Measurements from ENCODE around the gene OR52E8.

Gene OR52E8

DNA sequence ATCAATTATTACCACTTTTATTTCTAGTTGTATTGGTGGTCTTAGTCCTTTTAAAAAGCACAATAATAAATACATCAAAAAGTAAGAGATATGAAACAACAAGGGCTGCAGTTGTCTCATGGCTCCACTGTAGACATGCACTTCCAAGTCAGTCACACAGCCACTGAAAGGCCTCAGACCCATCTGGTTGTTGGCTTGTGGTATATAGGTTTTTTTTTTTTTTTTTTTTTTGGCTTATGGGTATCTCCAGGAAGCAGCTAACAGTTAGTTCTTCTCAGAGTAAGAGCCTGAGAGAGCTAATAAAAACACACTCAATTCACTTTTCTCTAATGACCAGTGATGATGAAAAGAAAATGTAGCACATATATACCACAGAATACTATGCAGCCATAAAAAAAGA is 9.8 kb downstream of the OR52E8 start:
- Histone ChIP-seq H3K9me3 (ENCODE audit: control insufficient read depth, low read length) (no peaks in the 10 kb centered on the region), H3K4me1 (ENCODE audit: control insufficient read depth, insufficient read depth, low read length, poor library complexity, severe bottlenecking) (no peaks in the 10 kb centered on the region)

DNA sequence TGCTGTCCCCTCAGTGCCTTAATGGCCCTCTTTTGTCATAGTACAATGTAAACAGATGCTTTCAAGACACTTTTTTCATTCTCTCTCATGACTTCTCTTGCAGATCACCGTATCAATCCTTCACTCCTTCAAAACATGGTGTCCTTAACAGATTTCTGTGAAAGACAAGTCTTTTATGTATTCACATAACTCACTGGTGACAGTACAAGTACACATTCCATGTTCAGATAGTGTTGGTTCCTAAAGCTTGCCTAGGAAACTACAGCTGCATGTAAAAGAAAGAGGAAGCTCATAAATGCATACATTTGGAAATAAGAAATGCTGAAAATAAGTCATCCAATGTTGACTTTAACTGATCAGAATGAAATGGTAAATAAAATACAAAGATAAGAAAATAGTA is 10.8 kb downstream of the OR52E8 start:
- Histone ChIP-seq H3K27ac (ENCODE audit: low read depth, low read length, severe bottlenecking) (no peak overlapping the region), H3K4me3 (ENCODE audit: extremely low read depth, insufficient read depth, low read length, poor library complexity, severe bottlenecking) (no peak overlapping the region), H3K4me1 (ENCODE audit: control insufficient read depth, insufficient read depth, low read length, poor library complexity, severe bottlenecking) (no peaks in the 10 kb centered on the region), H3K36me3 (ENCODE audit: control insufficient read depth, insufficient read depth, low read length) (no peaks in the 10 kb centered on the region), H3K9me3 (ENCODE audit: control insufficient read depth, low read length) (no peaks in the 10 kb centered on the region)
- 100% methylated on average over 1 of the region's 1 CpG; no CpG with 5 or more reads in 1 of the 2 experiments for WGBS, 2 experiments (ENCODE audit: insufficient coverage in 2 of 2)

More for the DNA sequence above, 9.8 kb downstream of the OR52E8 start:
- Histone ChIP-seq H3K36me3 (ENCODE audit: control insufficient read depth, insufficient read depth, low read length) (no peaks in the 10 kb centered on the region), H3K27ac (ENCODE audit: low read depth, low read length, severe bottlenecking) (no peak overlapping the region), H3K4me3 (ENCODE audit: extremely low read depth, insufficient read depth, low read length, poor library complexity, severe bottlenecking) (no peak overlapping the region)

DNA sequence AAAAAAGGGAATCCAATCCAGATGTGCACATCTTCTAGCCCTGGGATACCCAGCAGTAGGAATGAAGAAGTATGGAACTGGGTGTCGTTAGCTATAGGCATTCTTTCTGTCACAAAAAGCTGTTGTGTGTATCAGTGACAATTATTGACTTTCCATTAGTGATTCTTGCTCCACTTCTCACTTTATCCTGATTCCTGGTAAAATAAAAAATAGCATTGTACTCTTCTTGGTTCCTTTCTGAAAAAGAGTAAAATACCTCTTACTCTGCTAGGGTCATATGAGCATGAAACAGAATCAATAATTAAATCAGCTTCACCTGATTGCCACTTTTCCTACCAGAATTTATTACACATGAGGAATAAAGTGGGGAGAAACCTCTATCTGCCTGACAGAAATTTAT is 15.7 kb downstream of the OR52E8 start, which contains the start of gene OR52E6:
OR52E6 (minus strand) TSS at position 101 of the 400 bp plus-strand sequence; CDS start at position 101, 0 bp downstream.
- Histone ChIP-seq H3K36me3 (ENCODE audit: control insufficient read depth, insufficient read depth, low read length) (no peaks in the 10 kb centered on the region), H3K27ac (ENCODE audit: low read depth, low read length, severe bottlenecking) (no peak within 1 kb of the TSS), H3K4me3 (ENCODE audit: extremely low read depth, insufficient read depth, low read length, poor library complexity, severe bottlenecking) (no peak within 1 kb of the TSS), H3K9me3 (ENCODE audit: control insufficient read depth, low read length) (no peaks in the 10 kb centered on the region), H3K4me1 (ENCODE audit: control insufficient read depth, insufficient read depth, low read length, poor library complexity, severe bottlenecking) (no peaks in the 10 kb centered on the region)
- WGBS, 2 experiments (ENCODE audit: insufficient coverage in 2 of 2): no CpG with 5 or more reads among the region's 1 CpG

DNA sequence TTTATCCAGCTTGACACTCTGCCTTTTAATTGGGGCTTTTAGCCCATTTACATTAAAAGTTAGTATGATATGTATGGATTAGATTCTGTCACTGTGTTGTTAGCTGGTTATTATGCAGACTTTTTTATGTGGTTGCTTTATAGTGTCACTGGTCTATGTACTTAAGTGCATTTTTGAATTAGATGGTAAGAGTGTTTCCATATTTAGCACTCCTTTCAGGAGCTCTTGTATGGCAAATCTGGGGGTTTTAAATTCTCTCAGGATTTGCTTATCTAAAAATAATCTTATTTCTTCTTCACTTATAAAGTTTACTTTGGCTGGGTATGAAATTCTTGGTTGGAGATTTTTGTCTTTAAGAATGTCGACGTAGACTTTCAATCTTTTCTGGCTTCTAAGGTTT is 19.8 kb downstream of the OR52E8 start:
- whole genome bisulfite sequencing, 2 experiments (ENCODE audit: insufficient coverage in 2 of 2): no CpG with 5 or more reads among the region's 2 CpGs
- H3K27ac ChIP-seq (ENCODE audit: low read depth, low read length, severe bottlenecking): no peak overlapping the region

DNA sequence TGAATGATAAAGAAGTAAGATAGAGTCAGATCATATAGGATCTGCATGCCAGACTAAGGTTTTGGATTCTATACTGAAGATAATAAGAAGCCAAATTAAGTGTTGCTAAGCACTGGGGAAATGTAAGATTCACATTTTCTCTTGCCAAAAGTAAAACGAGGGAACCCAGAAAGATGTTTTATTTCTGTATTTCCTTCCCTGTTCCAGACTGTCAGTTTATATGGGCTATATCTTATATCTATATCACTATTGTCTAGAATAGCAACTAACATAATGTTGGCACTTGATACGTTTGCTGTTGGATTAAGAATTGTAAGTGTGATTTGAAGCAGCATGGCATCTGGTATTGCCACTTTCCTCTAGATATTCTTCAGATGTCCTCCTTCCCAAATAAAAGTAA is 24.0 kb downstream of the OR52E8 start:
- WGBS, 2 experiments (ENCODE audit: insufficient coverage in 2 of 2): no CpG with 5 or more reads among the region's 2 CpGs
- no peaks in the 10 kb centered on the region for H3K9me3 ChIP-seq (ENCODE audit: control insufficient read depth, low read length)
- H3K4me3 ChIP-seq (ENCODE audit: extremely low read depth, insufficient read depth, low read length, poor library complexity, severe bottlenecking): no peak overlapping the region
- H3K4me1 ChIP-seq (ENCODE audit: control insufficient read depth, insufficient read depth, low read length, poor library complexity, severe bottlenecking): no peaks in the 10 kb centered on the region
- H3K27ac ChIP-seq (ENCODE audit: low read depth, low read length, severe bottlenecking): no peak overlapping the region
- H3K36me3 ChIP-seq (ENCODE audit: control insufficient read depth, insufficient read depth, low read length): no peaks in the 10 kb centered on the region

More for the DNA sequence above, 19.8 kb downstream of the OR52E8 start:
- H3K4me3 ChIP-seq (ENCODE audit: extremely low read depth, insufficient read depth, low read length, poor library complexity, severe bottlenecking): no peak overlapping the region
- no peaks in the 10 kb centered on the region for H3K9me3 ChIP-seq (ENCODE audit: control insufficient read depth, low read length)
- no peaks in the 10 kb centered on the region for H3K36me3 ChIP-seq (ENCODE audit: control insufficient read depth, insufficient read depth, low read length)
- H3K4me1 ChIP-seq (ENCODE audit: control insufficient read depth, insufficient read depth, low read length, poor library complexity, severe bottlenecking): no peaks in the 10 kb centered on the region

DNA sequence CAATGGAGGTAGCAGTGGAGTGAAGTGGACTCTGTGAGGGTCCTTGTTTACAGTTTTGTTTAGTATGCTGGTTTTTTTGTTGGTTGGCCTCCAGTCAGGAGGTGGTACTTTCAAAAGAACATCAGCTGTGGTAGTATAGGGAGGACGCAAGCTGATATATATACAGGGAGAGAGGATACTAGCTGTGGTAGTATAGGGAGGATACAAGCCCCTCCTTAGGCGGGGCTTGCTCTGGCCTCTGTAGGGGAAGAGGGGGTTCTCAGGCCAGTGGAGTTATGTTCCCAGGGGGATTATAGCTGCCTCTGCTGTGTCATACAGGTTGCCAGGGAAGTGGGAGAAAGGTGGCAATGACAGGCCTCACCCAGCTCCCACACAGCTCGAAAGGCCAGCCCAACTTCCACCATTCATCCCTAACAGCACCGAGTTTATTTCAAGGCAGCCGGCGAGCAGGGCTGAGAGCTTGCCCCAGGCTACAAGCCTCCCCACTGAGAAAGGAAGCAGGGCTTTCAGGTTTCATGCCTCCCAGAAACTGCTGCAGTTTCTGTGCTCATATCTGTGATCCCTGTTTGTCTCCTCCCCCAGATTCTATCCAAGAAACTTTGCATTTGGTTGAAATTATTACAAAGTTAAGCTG is 26.2 kb downstream of the OR52E8 start:
- Histone ChIP-seq H3K27ac (ENCODE audit: low read depth, low read length, severe bottlenecking) (no peak overlapping the region), H3K36me3 (ENCODE audit: control insufficient read depth, insufficient read depth, low read length) (no peaks in the 10 kb centered on the region), H3K4me3 (ENCODE audit: extremely low read depth, insufficient read depth, low read length, poor library complexity, severe bottlenecking) (no peak overlapping the region), H3K4me1 (ENCODE audit: control insufficient read depth, insufficient read depth, low read length, poor library complexity, severe bottlenecking) (no peaks in the 10 kb centered on the region), H3K9me3 (ENCODE audit: control insufficient read depth, low read length) (no peaks in the 10 kb centered on the region)
- 42 to 100% methylated on average over 1 to 5 of the region's 6 CpGs for WGBS, 2 experiments (ENCODE audit: insufficient coverage in 2 of 2)

DNA sequence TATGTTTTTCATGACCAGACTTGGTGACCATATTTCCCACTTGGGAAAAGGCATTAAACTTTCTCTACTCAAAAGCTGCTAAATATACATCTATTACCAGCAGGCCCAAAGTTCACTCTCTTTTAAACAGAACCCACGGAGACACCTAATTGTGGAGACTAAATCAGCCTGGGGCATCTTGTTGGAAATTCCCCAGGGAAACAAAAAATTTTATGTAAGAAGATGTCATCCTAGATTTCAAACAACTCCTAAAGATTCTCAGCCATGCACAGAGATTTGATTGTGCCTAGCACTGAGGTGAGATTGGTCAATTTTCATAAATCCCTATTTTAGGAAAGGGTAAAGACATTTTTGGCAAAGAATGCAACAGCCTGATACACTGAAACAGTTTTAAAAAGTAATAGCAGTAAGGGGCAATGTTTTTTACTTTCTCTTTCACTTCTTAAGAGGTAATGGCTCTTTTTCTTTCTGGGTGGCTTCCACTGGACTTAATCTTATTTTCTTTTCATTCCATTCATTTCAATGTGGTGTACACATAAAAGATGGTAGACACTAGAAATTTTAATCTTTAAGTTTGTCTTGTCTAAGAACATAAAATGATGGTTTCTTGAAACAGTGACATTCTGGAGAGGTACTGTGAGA is 39.1 kb downstream of the OR52E8 start:
- no CpG with 5 or more reads among the region's 1 CpG for WGBS, 2 experiments (ENCODE audit: insufficient coverage in 2 of 2)

DNA sequence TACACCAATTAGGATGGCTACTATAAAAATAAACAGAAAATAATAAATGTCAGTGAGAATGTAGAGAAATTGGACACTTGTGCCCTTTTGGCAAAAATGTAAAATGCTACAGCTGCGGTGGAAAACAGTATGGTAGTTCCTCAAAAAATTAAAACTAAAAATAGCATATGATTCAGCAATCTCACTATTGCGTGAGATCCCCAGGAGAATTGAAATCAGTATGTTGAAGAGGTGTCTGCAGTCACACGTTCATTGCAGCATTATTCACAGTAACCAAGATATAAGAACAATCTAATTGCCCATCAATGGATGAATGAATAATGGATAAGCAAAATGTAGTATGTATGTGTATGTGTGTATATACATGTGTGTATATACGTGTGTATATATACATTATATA is 42.0 kb downstream of the OR52E8 start:
- Histone ChIP-seq H3K36me3 (ENCODE audit: control insufficient read depth, insufficient read depth, low read length) (no peaks in the 10 kb centered on the region), H3K4me1 (ENCODE audit: control insufficient read depth, insufficient read depth, low read length, poor library complexity, severe bottlenecking) (no peaks in the 10 kb centered on the region), H3K4me3 (ENCODE audit: extremely low read depth, insufficient read depth, low read length, poor library complexity, severe bottlenecking) (no peak overlapping the region), H3K9me3 (ENCODE audit: control insufficient read depth, low read length) (no peaks in the 10 kb centered on the region), H3K27ac (ENCODE audit: low read depth, low read length, severe bottlenecking) (no peak overlapping the region)
- WGBS, 2 experiments (ENCODE audit: insufficient coverage in 2 of 2): no CpG with 5 or more reads among the region's 4 CpGs

More for the DNA sequence above, 39.1 kb downstream of the OR52E8 start:
- Histone ChIP-seq H3K4me1 (ENCODE audit: control insufficient read depth, insufficient read depth, low read length, poor library complexity, severe bottlenecking) (no peaks in the 10 kb centered on the region), H3K36me3 (ENCODE audit: control insufficient read depth, insufficient read depth, low read length) (no peaks in the 10 kb centered on the region), H3K27ac (ENCODE audit: low read depth, low read length, severe bottlenecking) (no peak overlapping the region), H3K4me3 (ENCODE audit: extremely low read depth, insufficient read depth, low read length, poor library complexity, severe bottlenecking) (no peak overlapping the region), H3K9me3 (ENCODE audit: control insufficient read depth, low read length) (no peaks in the 10 kb centered on the region)

DNA sequence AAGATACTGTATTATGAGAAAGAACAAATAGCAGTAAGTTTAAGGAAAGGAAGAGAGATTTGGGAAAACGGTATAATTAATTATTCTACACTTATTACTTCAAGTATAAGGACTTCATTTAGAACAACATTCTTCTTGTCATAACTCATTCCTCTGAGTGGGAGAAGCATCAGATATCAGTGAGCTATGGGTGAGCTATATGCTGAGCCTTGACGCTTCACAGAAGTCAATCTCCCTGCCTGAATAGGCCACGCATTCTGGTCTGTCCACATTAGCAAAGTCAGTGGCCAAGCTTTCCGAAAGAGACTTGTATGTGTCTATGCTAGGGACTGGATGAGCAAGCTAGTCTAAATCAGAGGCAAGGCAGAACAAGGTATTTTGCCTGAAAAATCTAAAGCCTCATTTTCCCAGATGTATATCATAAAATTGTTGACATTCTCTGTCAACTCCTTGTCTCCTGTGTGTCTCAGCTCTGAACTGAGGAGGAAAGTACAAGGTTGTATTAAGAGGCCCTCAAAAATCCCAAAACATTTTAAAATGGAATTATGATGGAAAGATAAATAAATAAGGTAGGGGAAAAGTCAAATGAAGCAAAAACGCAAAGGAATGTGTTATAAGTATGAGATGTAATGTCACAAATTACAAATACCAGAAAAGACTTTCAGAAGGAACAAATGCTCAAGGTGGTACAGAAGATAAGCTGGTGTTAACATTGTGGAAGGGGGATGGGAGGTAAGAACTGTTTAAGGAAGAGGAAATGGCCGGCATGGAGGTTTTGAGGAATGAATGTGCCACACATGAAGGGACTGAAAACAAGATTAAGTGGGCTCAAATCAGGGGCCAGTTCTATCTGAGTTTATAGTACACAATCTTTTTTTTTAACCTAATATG is 47.3 kb downstream of the OR52E8 start:
- Histone ChIP-seq H3K9me3 (ENCODE audit: control insufficient read depth, low read length) (no peaks in the 10 kb centered on the region), H3K27ac (ENCODE audit: low read depth, low read length, severe bottlenecking) (no peak overlapping the region), H3K36me3 (ENCODE audit: control insufficient read depth, insufficient read depth, low read length) (no peaks in the 10 kb centered on the region), H3K4me3 (ENCODE audit: extremely low read depth, insufficient read depth, low read length, poor library complexity, severe bottlenecking) (no peak overlapping the region), H3K4me1 (ENCODE audit: control insufficient read depth, insufficient read depth, low read length, poor library complexity, severe bottlenecking) (no peaks in the 10 kb centered on the region)
- WGBS, 2 experiments (ENCODE audit: insufficient coverage in 2 of 2): 90 to 91% methylated on average over 2 to 4 of the region's 6 CpGs

DNA sequence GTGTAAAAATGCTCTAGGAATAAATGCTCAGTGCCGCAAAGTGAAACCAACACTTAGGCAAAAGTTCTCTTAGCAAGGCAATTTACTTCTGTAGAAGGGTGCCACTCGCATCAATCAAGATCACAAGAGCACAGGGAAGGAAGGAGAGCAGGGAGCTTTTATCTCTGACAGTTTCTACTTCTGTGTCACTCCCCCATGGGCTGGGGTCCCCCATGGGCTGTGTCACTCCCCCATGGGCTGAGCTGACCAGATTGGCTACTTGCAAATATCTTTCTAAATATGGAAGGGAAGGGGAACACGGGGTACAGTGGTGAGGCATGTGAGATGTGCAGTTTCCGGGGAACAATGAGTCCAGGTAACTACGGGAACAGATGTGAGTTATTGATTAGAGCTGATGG is 48.4 kb downstream of the OR52E8 start:
- no peak overlapping the region for H3K27ac ChIP-seq (ENCODE audit: low read depth, low read length, severe bottlenecking)
- 90 to 92% methylated on average over 4 to 5 of the region's 5 CpGs for WGBS, 2 experiments (ENCODE audit: insufficient coverage in 2 of 2)
- no peaks in the 10 kb centered on the region for H3K9me3 ChIP-seq (ENCODE audit: control insufficient read depth, low read length)
- H3K4me3 ChIP-seq (ENCODE audit: extremely low read depth, insufficient read depth, low read length, poor library complexity, severe bottlenecking): no peak overlapping the region
- no peaks in the 10 kb centered on the region for H3K4me1 ChIP-seq (ENCODE audit: control insufficient read depth, insufficient read depth, low read length, poor library complexity, severe bottlenecking)
- H3K36me3 ChIP-seq (ENCODE audit: control insufficient read depth, insufficient read depth, low read length): no peaks in the 10 kb centered on the region
